ENCODE data around the gene CSF2.

DNA sequence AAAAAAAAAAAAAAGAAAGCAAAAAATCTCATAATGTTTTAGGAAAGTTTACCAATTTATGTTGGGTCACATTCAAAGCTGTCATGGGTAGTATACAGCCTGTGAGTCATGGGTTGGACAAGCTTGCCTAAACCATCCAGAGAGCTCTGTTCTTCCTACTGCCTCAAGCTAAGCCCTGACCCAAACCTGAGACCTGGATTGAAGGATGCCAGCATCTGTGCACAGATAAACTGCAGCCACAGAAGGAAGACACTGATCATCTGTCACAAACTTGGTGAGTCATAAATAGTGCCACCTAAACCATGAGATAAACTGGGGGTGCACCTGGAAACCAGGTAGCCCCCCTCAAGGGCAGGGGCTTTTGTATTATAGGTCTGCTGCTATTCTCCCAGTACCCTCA is 31.0 kb downstream of the CSF2 start:
- no peak for TF ChIP-seq CTCF (optimal IDR thresholded peaks at IDR 0.05 in 1 of 3, IDR thresholded peaks at IDR 0.05 in 1 of 3, conservative IDR thresholded peaks at IDR 0.05 in 1 of 3; ENCODE audit: extremely low read depth in 1 of 3, insufficient read depth in 2 of 3, low read length in 3 of 3)
- no peak for TF ChIP-seq EZH2 (IDR thresholded peaks at IDR 0.05; ENCODE audit: low read length)

Measured in keratinocyte (primary cell).